ENCODE results near the gene RIMKLB.
"Not testable (repeated sequence)": the region's sequence is repeated elsewhere in the genome, so short reads cannot be mapped to it uniquely, and the experiment has no call there.

The RIMKLB gene

GRCh38 chr12:8722286-8722800, 24.6 kb downstream of the RIMKLB start:
- Histone ChIP-seq H3K27me3 (ENCODE audit: insufficient read depth, low read depth) (no peaks in the 10 kb centered on the region), H3K36me3 (ENCODE audit: insufficient read depth) (no peaks in the 10 kb centered on the region), H3K9ac (no peak overlapping the region), H2AFZ (ENCODE audit: low read depth) (no peak overlapping the region), H3K79me2 (ENCODE audit: insufficient read depth, low read depth) (no peaks in the 10 kb centered on the region), H3K4me2 (no peak overlapping the region), H3K27ac (no peak overlapping the region), H4K20me1 (ENCODE audit: insufficient read depth) (no peaks in the 10 kb centered on the region), H3K4me3 (IDR thresholded peaks at IDR 0.05; ENCODE audit: insufficient read depth, low read depth, low read length) (no peak overlapping the region), H3K4me1 (ENCODE audit: low read depth, poor library complexity, severe bottlenecking) (no peaks in the 10 kb centered on the region)
- TF ChIP-seq CTCF (conservative IDR thresholded peaks at IDR 0.05; ENCODE audit: low read depth, low read length) = no peak

GRCh38 chr12:8734873-8735381, 37.1 kb downstream of the RIMKLB start:
- Histone ChIP-seq H3K36me3 (ENCODE audit: insufficient read depth) (no peaks in the 10 kb centered on the region), H3K27me3 (ENCODE audit: insufficient read depth, low read depth) (no peaks in the 10 kb centered on the region), H3K4me2 (no peak overlapping the region), H3K27ac (no peak overlapping the region), H3K4me3 (IDR thresholded peaks at IDR 0.05; ENCODE audit: insufficient read depth, low read depth, low read length) (no peak overlapping the region), H2AFZ (ENCODE audit: low read depth) (no peak overlapping the region), H3K4me1 (ENCODE audit: low read depth, poor library complexity, severe bottlenecking) (no peaks in the 10 kb centered on the region), H4K20me1 (ENCODE audit: insufficient read depth) (no peaks in the 10 kb centered on the region), H3K79me2 (ENCODE audit: insufficient read depth, low read depth) (no peaks in the 10 kb centered on the region), H3K9ac (no peak overlapping the region)
- TF ChIP-seq CTCF (conservative IDR thresholded peaks at IDR 0.05; ENCODE audit: low read depth, low read length) = no peak

GRCh38 chr12:8742501-8742900, 44.7 kb downstream of the RIMKLB start:
- no peaks in the 10 kb centered on the region for H3K27me3 ChIP-seq (ENCODE audit: insufficient read depth, low read depth)
- H3K36me3 ChIP-seq (ENCODE audit: insufficient read depth) = no peaks in the 10 kb centered on the region
- H2AFZ ChIP-seq (ENCODE audit: low read depth) = no peak overlapping the region
- no peak overlapping the region for H3K4me3 ChIP-seq (IDR thresholded peaks at IDR 0.05; ENCODE audit: insufficient read depth, low read depth, low read length)
- no peaks in the 10 kb centered on the region for H3K79me2 ChIP-seq (ENCODE audit: insufficient read depth, low read depth)
- no peaks in the 10 kb centered on the region for H3K4me1 ChIP-seq (ENCODE audit: low read depth, poor library complexity, severe bottlenecking)
- H3K4me2 ChIP-seq = no peak overlapping the region
- no peak overlapping the region for H3K27ac ChIP-seq
- TF ChIP-seq CTCF (conservative IDR thresholded peaks at IDR 0.05; ENCODE audit: low read depth, low read length) = no peak
- no peak overlapping the region for H3K9ac ChIP-seq
- no peaks in the 10 kb centered on the region for H4K20me1 ChIP-seq (ENCODE audit: insufficient read depth)

GRCh38 chr12:8743121-8743520, 45.3 kb downstream of the RIMKLB start:
- H2AFZ ChIP-seq (ENCODE audit: low read depth); H3K4me3 ChIP-seq (IDR thresholded peaks at IDR 0.05; ENCODE audit: insufficient read depth, low read depth, low read length); H3K9ac ChIP-seq; H3K79me2 ChIP-seq (ENCODE audit: insufficient read depth, low read depth); H4K20me1 ChIP-seq (ENCODE audit: insufficient read depth); H3K4me1 ChIP-seq (ENCODE audit: low read depth, poor library complexity, severe bottlenecking); H3K27ac ChIP-seq; H3K27me3 ChIP-seq (ENCODE audit: insufficient read depth, low read depth); H3K4me2 ChIP-seq; H3K36me3 ChIP-seq (ENCODE audit: insufficient read depth): not testable (repeated sequence)

GRCh38 chr12:8745631-8746030, 47.8 kb downstream of the RIMKLB start:
- not testable (repeated sequence) for H4K20me1 ChIP-seq (ENCODE audit: insufficient read depth); H3K36me3 ChIP-seq (ENCODE audit: insufficient read depth); H3K79me2 ChIP-seq (ENCODE audit: insufficient read depth, low read depth)

More at GRCh38 chr12:8745631-8746030, 47.8 kb downstream of the RIMKLB start:
- not testable (repeated sequence) for H3K9ac ChIP-seq; H3K27ac ChIP-seq; H3K4me3 ChIP-seq (IDR thresholded peaks at IDR 0.05; ENCODE audit: insufficient read depth, low read depth, low read length); H2AFZ ChIP-seq (ENCODE audit: low read depth); H3K4me2 ChIP-seq; H3K27me3 ChIP-seq (ENCODE audit: insufficient read depth, low read depth); H3K4me1 ChIP-seq (ENCODE audit: low read depth, poor library complexity, severe bottlenecking)
